ENCODE data around the gene ALS2CL. TPM values are rescaled to one million over a fixed set of nuclear protein-coding genes. Genes with fewer than 3 reads are reported as not detected.

The ALS2CL gene
- total and polyA plus RNA-seq, 8 donors: 7.6 to 74.4 (median 12.7) TPM

GRCh38 chr3:46692566-46692990 lies 901 bp downstream of the ALS2CL start:
- Histone ChIP-seq H3K9me3 (no peaks in the 10 kb centered on the region), H3K4me1 (peaks cover 26 to 71% of the 10 kb centered on the region in 2 donors), H3K4me3 (peak overlapping the region; percentile 65 to 69), H3K27me3 (peaks cover 0 to 25% of the 10 kb centered on the region in 2 donors), H3K36me3 (peaks cover 0 to 13% of the 10 kb centered on the region in 2 donors), H3K27ac (peak overlapping the region; percentile 68 to 93)
- intact Hi-C loops (cut with DNase I): no loop called here
- no peak for TF ChIP-seq CTCF (IDR thresholded peaks at IDR 0.05)
- DNase-seq (peak in 3 of 4 donors; percentile 20 to 95 (median 89)), ATAC-seq (peak; percentile 79)

- DNase-seq (peak in 2 of 4 donors; percentile 42 to 70), ATAC-seq (peak; percentile 45)
- no peaks in the 10 kb centered on the region for H3K9me3 ChIP-seq
- H3K36me3 ChIP-seq: peaks cover 0 to 22% of the 10 kb centered on the region in 2 donors
- no peak for TF ChIP-seq CTCF (IDR thresholded peaks at IDR 0.05)
- intact Hi-C loops (cut with DNase I): no loop called here
- no peak overlapping the region for H3K4me3 ChIP-seq
- peaks cover 0 to 25% of the 10 kb centered on the region in 2 donors for H3K27me3 ChIP-seq
- peaks cover 19 to 58% of the 10 kb centered on the region in 2 donors for H3K4me1 ChIP-seq
- peak overlapping the region; percentile 68 to 93 for H3K27ac ChIP-seq
Observed at GRCh38 chr3:46690798-46691197, 2.7 kb downstream of the ALS2CL start.

- DNase-seq (no peak), ATAC-seq (no peak)
- H3K4me1 ChIP-seq: peaks cover 0 to 6% of the 10 kb centered on the region in 2 donors
- H3K36me3 ChIP-seq: peaks cover 0 to 73% of the 10 kb centered on the region in 2 donors
- TF ChIP-seq CTCF (IDR thresholded peaks at IDR 0.05): no peak
- intact Hi-C loops (cut with DNase I): no loop called here
- H3K9me3 ChIP-seq: no peaks in the 10 kb centered on the region
- H3K27ac ChIP-seq: no peak overlapping the region
- H3K27me3 ChIP-seq: no peaks in the 10 kb centered on the region
- H3K4me3 ChIP-seq: no peak overlapping the region
Observed at GRCh38 chr3:46685446-46685845, 8.0 kb downstream of the ALS2CL start.

GRCh38 chr3:46684891-46685290 lies 8.6 kb downstream of the ALS2CL start:
- H3K27ac ChIP-seq: no peak overlapping the region
- ATAC-seq: no peak
- H3K36me3 ChIP-seq: peaks cover 0 to 79% of the 10 kb centered on the region in 2 donors
- DNase-seq: no peak
- H3K9me3 ChIP-seq: no peaks in the 10 kb centered on the region
- intact Hi-C loops (cut with DNase I): no loop called here
- TF ChIP-seq CTCF (IDR thresholded peaks at IDR 0.05): no peak
- peaks cover 0 to under 1% of the 10 kb centered on the region in 2 donors for H3K4me1 ChIP-seq
- H3K27me3 ChIP-seq: no peaks in the 10 kb centered on the region
- no peak overlapping the region for H3K4me3 ChIP-seq

GRCh38 chr3:46682974-46683373 lies 10.5 kb downstream of the ALS2CL start:
- Histone ChIP-seq H3K27me3 (no peaks in the 10 kb centered on the region), H3K27ac (no peak overlapping the region), H3K36me3 (peaks cover 0 to 84% of the 10 kb centered on the region in 2 donors), H3K9me3 (no peaks in the 10 kb centered on the region), H3K4me1 (no peaks in the 10 kb centered on the region), H3K4me3 (no peak overlapping the region)
- intact Hi-C loops (cut with DNase I): no loop called here
- no peak for TF ChIP-seq CTCF (IDR thresholded peaks at IDR 0.05)
- DNase-seq (no peak), ATAC-seq (no peak)
